BJ (cell line): Measurements from ENCODE around the gene RIOX2. TPM values are rescaled to one million over a fixed set of nuclear protein-coding genes. Genes with fewer than 3 reads are reported as not detected.

Experiments
- CTCF ChIA-PET: fragments of 350-600 bp; formaldehyde crosslinking; extraction: SDS; loops from one replicate; lab custom pipeline; 2021; ENCODE audit warnings: antibody characterized with exemption, inconsistent platforms; lab: Yijun Ruan, JAX
- POLR2A ChIA-PET: fragments of 300-600 bp; sonication (Branson Sonifier 250); formaldehyde crosslinking; extraction: SDS; loops from one replicate; lab custom pipeline; 2021; ENCODE audit warnings: antibody characterized with exemption; lab: Charles Lee
- DNase-seq: peaks from one replicate; pipeline ENCODE4 v3.0.0-alpha.2; 2011; ENCODE audit warnings: low read depth
- H3K27me3 ChIP-seq: 2 replicates; pipeline ENCODE4 v1.6.0; 2011; ENCODE audit warnings: low read length; ENCODE audit not compliant: control insufficient read depth, insufficient read depth
- H3K36me3 ChIP-seq: 2 replicates; pipeline ENCODE4 v1.5.1; 2011; ENCODE audit warnings: low read length; ENCODE audit not compliant: control insufficient read depth, insufficient read depth
- H3K4me3 ChIP-seq: 2 replicates; pipeline ENCODE4 v1.5.1; 2011; ENCODE audit warnings: low read depth, mild to moderate bottlenecking, control low read depth, low read length
- polyA plus RNA-seq: library from polyadenylated mRNA; depleted of rRNA; stranded (reverse); fragments of >200 nt; gene quantifications from 2 replicates; pipeline ENCODE4 v1.2.3, GENCODE V29; 2011
- TF ChIP-seq, protein P1 (sequence below): IDR thresholded peaks from 2 replicates; pipeline ENCODE4 v1.5.1; 2011; ENCODE audit warnings: low read depth, mild to moderate bottlenecking, control low read depth, inconsistent platforms, low read length, moderate library complexity; ENCODE audit not compliant: insufficient read depth

The RIOX2 gene
- polyA plus RNA-seq, 1 experiment: 19.6 TPM

DNA sequence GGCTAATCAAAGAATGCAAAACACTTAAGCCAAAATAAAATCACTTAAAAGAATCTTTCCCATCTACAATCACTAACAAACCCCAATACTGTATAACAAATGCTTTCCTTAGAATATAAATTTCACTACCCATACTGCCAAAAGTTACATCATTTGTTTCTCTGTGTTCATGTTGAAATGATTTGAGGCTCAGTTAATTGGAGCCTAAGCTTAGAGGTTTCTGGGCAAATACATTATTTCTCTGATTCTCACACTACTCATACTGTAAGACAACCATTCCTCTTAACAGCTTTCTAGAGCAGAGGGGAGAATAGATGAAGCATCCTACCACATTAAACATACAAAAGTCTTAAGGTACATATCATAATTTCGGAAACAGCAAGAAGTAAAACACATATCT is 2.1 kb downstream of the RIOX2 start:
- CTCF ChIA-PET: no interaction called here
- DNase-seq: no peak
- POLR2A ChIA-PET: no interaction called here

DNA sequence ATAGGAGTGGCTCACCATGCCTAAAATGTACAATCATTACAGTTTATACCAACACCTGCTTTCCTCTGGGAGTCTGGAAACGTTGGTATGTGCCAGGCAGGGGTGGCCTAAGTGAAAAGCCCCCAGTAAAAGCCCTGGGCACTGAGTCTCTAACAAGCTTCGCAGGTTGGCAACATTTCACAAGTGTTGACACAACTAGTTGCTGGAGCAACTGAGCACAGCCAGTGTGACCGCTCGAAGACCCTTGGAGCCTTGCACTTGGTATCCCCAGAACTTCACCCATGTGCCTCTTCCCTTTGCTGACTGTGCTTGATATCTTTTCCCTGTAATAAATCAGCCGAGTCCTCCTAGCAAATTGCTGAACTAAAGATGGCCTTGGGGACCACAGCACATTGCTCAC is 2.7 kb downstream of the RIOX2 start:
- POLR2A ChIA-PET: no interaction called here
- Histone ChIP-seq H3K4me3 (no peak overlapping the region), H3K27me3 (no peaks in the 10 kb centered on the region), H3K36me3 (0 out of 2 replicates have a peak, but pooled peaks cover 1% of the 10 kb centered on the region)
- TF ChIP-seq, protein P1, sequence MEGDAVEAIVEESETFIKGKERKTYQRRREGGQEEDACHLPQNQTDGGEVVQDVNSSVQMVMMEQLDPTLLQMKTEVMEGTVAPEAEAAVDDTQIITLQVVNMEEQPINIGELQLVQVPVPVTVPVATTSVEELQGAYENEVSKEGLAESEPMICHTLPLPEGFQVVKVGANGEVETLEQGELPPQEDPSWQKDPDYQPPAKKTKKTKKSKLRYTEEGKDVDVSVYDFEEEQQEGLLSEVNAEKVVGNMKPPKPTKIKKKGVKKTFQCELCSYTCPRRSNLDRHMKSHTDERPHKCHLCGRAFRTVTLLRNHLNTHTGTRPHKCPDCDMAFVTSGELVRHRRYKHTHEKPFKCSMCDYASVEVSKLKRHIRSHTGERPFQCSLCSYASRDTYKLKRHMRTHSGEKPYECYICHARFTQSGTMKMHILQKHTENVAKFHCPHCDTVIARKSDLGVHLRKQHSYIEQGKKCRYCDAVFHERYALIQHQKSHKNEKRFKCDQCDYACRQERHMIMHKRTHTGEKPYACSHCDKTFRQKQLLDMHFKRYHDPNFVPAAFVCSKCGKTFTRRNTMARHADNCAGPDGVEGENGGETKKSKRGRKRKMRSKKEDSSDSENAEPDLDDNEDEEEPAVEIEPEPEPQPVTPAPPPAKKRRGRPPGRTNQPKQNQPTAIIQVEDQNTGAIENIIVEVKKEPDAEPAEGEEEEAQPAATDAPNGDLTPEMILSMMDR: no peak
- CTCF ChIA-PET: no interaction called here
- DNase-seq: no peak

More for the DNA sequence above, 2.1 kb downstream of the RIOX2 start:
- Histone ChIP-seq H3K4me3 (no peak overlapping the region), H3K36me3 (0 out of 2 replicates have a peak, but pooled peaks cover 1% of the 10 kb centered on the region), H3K27me3 (no peaks in the 10 kb centered on the region)
- TF ChIP-seq, protein P1: no peak

DNA sequence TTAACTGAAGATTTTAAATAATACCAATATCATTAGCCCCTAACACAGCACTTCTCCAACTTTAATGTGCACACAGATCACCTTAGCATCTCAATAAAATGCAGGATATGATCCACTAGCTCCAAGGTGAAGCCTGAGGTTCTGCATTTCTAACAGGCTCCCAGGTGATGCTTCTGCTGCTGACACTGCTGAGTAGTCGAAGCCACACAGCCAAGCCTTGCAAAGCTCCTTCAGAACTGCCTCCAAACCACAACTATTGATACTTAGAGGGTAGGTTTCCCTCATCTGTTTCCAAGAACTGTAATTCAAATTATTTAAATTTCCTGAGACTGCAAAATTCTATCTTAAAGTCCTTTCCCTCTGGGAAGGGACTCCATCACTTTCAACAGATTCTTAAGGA is 3.9 kb downstream of the RIOX2 start:
- 0 out of 2 replicates have a peak, but pooled peaks cover 1% of the 10 kb centered on the region for H3K36me3 ChIP-seq
- no peak overlapping the region for H3K4me3 ChIP-seq
- DNase-seq: no peak
- TF ChIP-seq, protein P1: no peak
- ChIA-PET CTCF (interaction anchor here (0.7 kb wide), 1 partner anchor 11 kb away, joined by 3 read pairs; no protein-coding TSS in a partner anchor), POLR2A (no interaction called here)
- no peaks in the 10 kb centered on the region for H3K27me3 ChIP-seq

DNA sequence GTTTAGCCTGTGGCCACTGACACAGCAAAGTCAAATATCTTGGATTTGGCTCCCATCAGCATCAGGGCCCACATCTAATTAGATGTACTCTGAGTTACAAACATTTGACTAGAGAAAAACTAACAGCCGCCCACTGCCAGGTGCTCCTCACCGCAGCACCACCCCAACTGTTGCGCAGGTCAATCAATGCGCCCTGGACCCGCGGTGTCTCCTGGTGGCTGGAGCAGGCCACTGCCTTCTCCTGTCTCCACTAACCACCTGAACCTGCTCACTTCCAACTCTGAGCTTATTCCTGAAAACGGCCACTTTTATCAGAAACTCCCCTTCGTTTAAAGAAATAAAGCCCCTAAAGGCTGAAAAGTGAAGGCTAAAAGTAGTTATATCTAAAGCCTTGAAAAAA is 4.3 kb downstream of the RIOX2 start:
- no peak for DNase-seq
- CTCF ChIA-PET: interaction anchor here (0.7 kb wide), 1 partner anchor 11 kb away, joined by 3 read pairs; no protein-coding TSS in a partner anchor
- POLR2A ChIA-PET: no interaction called here
- no peak overlapping the region for H3K4me3 ChIP-seq
- H3K27me3 ChIP-seq: no peaks in the 10 kb centered on the region
- TF ChIP-seq, protein P1: no peak
- H3K36me3 ChIP-seq: 0 out of 2 replicates have a peak, but pooled peaks cover 1% of the 10 kb centered on the region

DNA sequence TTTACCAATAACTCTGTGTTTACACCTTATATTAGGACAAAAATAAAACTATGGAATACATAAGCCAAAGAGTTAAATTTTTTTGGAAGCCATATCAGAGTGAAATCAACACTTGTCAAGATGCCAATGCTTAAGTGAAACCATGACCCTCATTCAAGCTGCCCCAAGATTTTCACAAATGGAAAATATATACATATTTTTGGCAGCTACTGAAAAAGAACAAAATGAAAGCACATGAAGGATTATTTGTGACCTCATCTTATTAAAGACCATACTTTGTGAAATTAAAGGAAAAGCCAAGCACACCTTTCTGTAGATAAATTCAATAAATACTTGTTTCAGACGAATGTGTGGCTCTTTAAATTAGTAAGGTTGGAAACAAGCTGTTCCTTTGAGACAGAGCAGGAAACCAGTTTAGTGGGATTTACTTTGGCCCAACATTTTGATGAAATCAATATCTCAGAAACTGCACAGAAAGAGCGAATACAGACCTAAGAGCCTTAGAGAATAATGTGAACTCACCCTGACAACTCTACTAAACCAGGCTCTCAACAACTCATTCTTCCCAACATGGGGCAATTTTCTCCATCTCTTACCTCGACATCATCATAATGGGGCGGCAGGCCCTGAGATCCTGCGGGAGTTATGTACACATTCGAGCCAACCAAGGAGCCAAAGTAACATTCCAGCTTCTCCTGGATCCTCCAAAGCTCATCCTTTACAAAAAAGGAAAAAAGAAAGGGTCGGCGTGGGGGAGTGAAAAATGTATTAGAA is 11.1 kb downstream of the RIOX2 start:
- no peak overlapping the region for H3K4me3 ChIP-seq
- H3K36me3 ChIP-seq: peaks cover 3% of the 10 kb centered on the region; the same call in 1 of the 2 replicates
- DNase-seq: no peak
- POLR2A ChIA-PET: no interaction called here
- no peaks in the 10 kb centered on the region for H3K27me3 ChIP-seq
- CTCF ChIA-PET: no interaction called here
- TF ChIP-seq, protein P1: no peak
